Stimulated activated CD4-positive, alpha-beta T cell treated with anti-CD3 and anti-CD28 coated beads, Interleukin-2, amount 100 ng/mL, for 24 hours (primary cell): ENCODE data around the gene CAVIN3.

Experiments
- DNase-seq, 2 donors: peaks; one replicate each; pipeline ENCODE4 v3.0.0-alpha.2; 2020

CAVIN3 gene

GRCh38 chr11:6320411-6321155, at the start of gene CAVIN3:
Gene CAVIN3, minus strand, starts transcription at chr11:6320501. Its CDS starts 25 bp downstream, at chr11:6320476.
- DNase-seq: peak; percentile 78 to 88

GRCh38 chr11:6365659-6366058, 45.4 kb upstream of the CAVIN3 start:
- DNase-seq: no peak

- peak; percentile 76 to 79 for DNase-seq
These were observed 42.8 kb upstream of the CAVIN3 start for GRCh38 chr11:6362873-6363678.

GRCh38 chr11:6362185-6362872, 42.0 kb upstream of the CAVIN3 start:
- DNase-seq: no peak

- DNase-seq: no peak
These were observed 39.9 kb upstream of the CAVIN3 start for GRCh38 chr11:6360183-6360582.

- peak; percentile 51 to 57 for DNase-seq
These were observed 36.9 kb upstream of the CAVIN3 start for GRCh38 chr11:6357222-6357621.

GRCh38 chr11:6356503-6357055, 36.3 kb upstream of the CAVIN3 start:
- DNase-seq: no peak

- DNase-seq: no peak
These were observed 34.6 kb upstream of the CAVIN3 start for GRCh38 chr11:6354651-6355485.

GRCh38 chr11:6353367-6353987, 33.2 kb upstream of the CAVIN3 start:
- DNase-seq: peak; percentile 61 to 63

GRCh38 chr11:6351782-6352382, 31.6 kb upstream of the CAVIN3 start:
- DNase-seq: peak; percentile 29 to 36

GRCh38 chr11:6350486-6350885, 30.2 kb upstream of the CAVIN3 start:
- no peak for DNase-seq

- no peak for DNase-seq
These were observed 29.7 kb upstream of the CAVIN3 start for GRCh38 chr11:6350043-6350442.

GRCh38 chr11:6345366-6345765, 25.1 kb upstream of the CAVIN3 start:
- DNase-seq: no peak

- DNase-seq: no peak
These were observed 16.0 kb upstream of the CAVIN3 start for GRCh38 chr11:6336293-6336692.

- DNase-seq: no peak
These were observed 14.5 kb upstream of the CAVIN3 start for GRCh38 chr11:6334806-6335205.

GRCh38 chr11:6333095-6333494, 12.8 kb upstream of the CAVIN3 start:
- no peak for DNase-seq

GRCh38 chr11:6332066-6332465, 11.8 kb upstream of the CAVIN3 start:
- DNase-seq: no peak

GRCh38 chr11:6328321-6328720, 8.0 kb upstream of the CAVIN3 start:
- DNase-seq: no peak

GRCh38 chr11:6327806-6328205, 7.5 kb upstream of the CAVIN3 start:
- DNase-seq: no peak

- no peak for DNase-seq
These were observed 6.7 kb upstream of the CAVIN3 start for GRCh38 chr11:6326985-6327384.

- no peak for DNase-seq
These were observed 6.0 kb upstream of the CAVIN3 start for GRCh38 chr11:6326303-6326702.
